Measurements from ENCODE around the gene GINS2. TPM values are rescaled to one million over a fixed set of nuclear protein-coding genes. Genes with fewer than 3 reads are reported as not detected.

The GINS2 gene
- total RNA-seq, 1 experiment from 2014 or later: 38.0 TPM

DNA sequence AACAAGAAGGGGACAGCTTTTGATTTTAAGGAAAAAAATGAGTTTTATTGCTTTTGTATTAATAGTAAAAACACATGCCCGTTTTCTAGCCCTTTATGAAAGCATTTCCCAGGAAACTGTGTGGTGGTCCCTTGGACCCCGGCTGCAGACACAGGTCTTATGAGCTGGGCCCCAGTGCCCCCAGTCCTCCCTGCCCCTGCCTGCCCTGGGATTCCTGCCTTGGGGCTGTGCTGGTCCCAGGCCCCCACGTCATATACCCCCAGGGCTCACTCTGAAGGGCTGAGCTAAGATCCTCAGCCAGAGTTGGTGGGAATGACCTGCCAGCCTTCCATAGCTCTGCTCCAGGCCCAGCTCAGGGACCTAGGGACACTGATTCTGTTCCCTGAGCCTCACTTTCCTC is 30.8 kb downstream of the GINS2 start:
- Mint-ChIP-seq H3K27ac (no peak overlapping the region), H3K27me3 (ENCODE audit: low read depth) (no peaks in the 10 kb centered on the region), H3K9me3 (no peaks in the 10 kb centered on the region), H3K4me1 (no peaks in the 10 kb centered on the region), H3K4me3 (no peak overlapping the region), H3K36me3 (peaks cover 34% of the 10 kb centered on the region)
- ChIA-PET CTCF (interaction anchor here (0.6 to 1.1 kb wide), 6 partner anchors 16 to 238 kb away, joined by 3 to 4 read pairs (median 3); no protein-coding TSS in a partner anchor), POLR2A (interaction anchor here (0.6 kb wide), 1 partner anchor 32 kb away, joined by 3 read pairs; no protein-coding TSS in a partner anchor)
- TF ChIP-seq SMAD4 (CRISPR knock-in tag; IDR thresholded peaks at IDR 0.05) (no peak), JUN (CRISPR knock-in tag; IDR thresholded peaks at IDR 0.05) (no peak), ZNF396 (CRISPR knock-in tag; IDR thresholded peaks at IDR 0.05; ENCODE audit: borderline replicate concordance) (no peak), JAZF1 (CRISPR knock-in tag; IDR thresholded peaks at IDR 0.05) (no peak), ZNF121 (CRISPR knock-in tag; IDR thresholded peaks at IDR 0.05) (no peak), FOXJ3 (CRISPR knock-in tag; IDR thresholded peaks at IDR 0.05; ENCODE audit: borderline replicate concordance) (no peak), ZBTB21 (CRISPR knock-in tag; IDR thresholded peaks at IDR 0.05; ENCODE audit: borderline replicate concordance) (no peak)
- TF ChIP-seq, protein P1, sequence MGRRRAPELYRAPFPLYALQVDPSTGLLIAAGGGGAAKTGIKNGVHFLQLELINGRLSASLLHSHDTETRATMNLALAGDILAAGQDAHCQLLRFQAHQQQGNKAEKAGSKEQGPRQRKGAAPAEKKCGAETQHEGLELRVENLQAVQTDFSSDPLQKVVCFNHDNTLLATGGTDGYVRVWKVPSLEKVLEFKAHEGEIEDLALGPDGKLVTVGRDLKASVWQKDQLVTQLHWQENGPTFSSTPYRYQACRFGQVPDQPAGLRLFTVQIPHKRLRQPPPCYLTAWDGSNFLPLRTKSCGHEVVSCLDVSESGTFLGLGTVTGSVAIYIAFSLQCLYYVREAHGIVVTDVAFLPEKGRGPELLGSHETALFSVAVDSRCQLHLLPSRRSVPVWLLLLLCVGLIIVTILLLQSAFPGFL (CRISPR knock-in tag; IDR thresholded peaks at IDR 0.05; ENCODE audit: borderline replicate concordance): no peak
- TF ChIP-seq, protein P2, sequence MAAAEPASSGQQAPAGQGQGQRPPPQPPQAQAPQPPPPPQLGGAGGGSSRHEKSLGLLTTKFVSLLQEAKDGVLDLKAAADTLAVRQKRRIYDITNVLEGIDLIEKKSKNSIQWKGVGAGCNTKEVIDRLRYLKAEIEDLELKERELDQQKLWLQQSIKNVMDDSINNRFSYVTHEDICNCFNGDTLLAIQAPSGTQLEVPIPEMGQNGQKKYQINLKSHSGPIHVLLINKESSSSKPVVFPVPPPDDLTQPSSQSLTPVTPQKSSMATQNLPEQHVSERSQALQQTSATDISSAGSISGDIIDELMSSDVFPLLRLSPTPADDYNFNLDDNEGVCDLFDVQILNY (CRISPR knock-in tag; IDR thresholded peaks at IDR 0.05): no peak
- TF ChIP-seq, protein P3, sequence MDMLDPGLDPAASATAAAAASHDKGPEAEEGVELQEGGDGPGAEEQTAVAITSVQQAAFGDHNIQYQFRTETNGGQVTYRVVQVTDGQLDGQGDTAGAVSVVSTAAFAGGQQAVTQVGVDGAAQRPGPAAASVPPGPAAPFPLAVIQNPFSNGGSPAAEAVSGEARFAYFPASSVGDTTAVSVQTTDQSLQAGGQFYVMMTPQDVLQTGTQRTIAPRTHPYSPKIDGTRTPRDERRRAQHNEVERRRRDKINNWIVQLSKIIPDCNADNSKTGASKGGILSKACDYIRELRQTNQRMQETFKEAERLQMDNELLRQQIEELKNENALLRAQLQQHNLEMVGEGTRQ (CRISPR knock-in tag; IDR thresholded peaks at IDR 0.05): no peak
- TF ChIP-seq, protein P4, sequence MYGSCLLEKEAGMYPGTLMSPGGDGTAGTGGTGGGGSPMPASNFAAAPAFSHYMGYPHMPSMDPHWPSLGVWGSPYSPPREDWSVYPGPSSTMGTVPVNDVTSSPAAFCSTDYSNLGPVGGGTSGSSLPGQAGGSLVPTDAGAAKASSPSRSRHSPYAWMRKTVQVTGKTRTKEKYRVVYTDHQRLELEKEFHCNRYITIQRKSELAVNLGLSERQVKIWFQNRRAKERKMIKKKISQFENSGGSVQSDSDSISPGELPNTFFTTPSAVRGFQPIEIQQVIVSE (CRISPR knock-in tag; IDR thresholded peaks at IDR 0.05; ENCODE audit: borderline replicate concordance): no peak
- TF ChIP-seq, protein P5, sequence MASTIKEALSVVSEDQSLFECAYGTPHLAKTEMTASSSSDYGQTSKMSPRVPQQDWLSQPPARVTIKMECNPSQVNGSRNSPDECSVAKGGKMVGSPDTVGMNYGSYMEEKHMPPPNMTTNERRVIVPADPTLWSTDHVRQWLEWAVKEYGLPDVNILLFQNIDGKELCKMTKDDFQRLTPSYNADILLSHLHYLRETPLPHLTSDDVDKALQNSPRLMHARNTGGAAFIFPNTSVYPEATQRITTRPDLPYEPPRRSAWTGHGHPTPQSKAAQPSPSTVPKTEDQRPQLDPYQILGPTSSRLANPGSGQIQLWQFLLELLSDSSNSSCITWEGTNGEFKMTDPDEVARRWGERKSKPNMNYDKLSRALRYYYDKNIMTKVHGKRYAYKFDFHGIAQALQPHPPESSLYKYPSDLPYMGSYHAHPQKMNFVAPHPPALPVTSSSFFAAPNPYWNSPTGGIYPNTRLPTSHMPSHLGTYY (CRISPR knock-in tag; IDR thresholded peaks at IDR 0.05): no peak
- TF ChIP-seq, protein P6, sequence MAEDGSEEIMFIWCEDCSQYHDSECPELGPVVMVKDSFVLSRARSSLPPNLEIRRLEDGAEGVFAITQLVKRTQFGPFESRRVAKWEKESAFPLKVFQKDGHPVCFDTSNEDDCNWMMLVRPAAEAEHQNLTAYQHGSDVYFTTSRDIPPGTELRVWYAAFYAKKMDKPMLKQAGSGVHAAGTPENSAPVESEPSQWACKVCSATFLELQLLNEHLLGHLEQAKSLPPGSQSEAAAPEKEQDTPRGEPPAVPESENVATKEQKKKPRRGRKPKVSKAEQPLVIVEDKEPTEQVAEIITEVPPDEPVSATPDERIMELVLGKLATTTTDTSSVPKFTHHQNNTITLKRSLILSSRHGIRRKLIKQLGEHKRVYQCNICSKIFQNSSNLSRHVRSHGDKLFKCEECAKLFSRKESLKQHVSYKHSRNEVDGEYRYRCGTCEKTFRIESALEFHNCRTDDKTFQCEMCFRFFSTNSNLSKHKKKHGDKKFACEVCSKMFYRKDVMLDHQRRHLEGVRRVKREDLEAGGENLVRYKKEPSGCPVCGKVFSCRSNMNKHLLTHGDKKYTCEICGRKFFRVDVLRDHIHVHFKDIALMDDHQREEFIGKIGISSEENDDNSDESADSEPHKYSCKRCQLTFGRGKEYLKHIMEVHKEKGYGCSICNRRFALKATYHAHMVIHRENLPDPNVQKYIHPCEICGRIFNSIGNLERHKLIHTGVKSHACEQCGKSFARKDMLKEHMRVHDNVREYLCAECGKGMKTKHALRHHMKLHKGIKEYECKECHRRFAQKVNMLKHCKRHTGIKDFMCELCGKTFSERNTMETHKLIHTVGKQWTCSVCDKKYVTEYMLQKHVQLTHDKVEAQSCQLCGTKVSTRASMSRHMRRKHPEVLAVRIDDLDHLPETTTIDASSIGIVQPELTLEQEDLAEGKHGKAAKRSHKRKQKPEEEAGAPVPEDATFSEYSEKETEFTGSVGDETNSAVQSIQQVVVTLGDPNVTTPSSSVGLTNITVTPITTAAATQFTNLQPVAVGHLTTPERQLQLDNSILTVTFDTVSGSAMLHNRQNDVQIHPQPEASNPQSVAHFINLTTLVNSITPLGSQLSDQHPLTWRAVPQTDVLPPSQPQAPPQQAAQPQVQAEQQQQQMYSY (CRISPR knock-in tag; IDR thresholded peaks at IDR 0.05): no peak
- TF ChIP-seq, protein P7, sequence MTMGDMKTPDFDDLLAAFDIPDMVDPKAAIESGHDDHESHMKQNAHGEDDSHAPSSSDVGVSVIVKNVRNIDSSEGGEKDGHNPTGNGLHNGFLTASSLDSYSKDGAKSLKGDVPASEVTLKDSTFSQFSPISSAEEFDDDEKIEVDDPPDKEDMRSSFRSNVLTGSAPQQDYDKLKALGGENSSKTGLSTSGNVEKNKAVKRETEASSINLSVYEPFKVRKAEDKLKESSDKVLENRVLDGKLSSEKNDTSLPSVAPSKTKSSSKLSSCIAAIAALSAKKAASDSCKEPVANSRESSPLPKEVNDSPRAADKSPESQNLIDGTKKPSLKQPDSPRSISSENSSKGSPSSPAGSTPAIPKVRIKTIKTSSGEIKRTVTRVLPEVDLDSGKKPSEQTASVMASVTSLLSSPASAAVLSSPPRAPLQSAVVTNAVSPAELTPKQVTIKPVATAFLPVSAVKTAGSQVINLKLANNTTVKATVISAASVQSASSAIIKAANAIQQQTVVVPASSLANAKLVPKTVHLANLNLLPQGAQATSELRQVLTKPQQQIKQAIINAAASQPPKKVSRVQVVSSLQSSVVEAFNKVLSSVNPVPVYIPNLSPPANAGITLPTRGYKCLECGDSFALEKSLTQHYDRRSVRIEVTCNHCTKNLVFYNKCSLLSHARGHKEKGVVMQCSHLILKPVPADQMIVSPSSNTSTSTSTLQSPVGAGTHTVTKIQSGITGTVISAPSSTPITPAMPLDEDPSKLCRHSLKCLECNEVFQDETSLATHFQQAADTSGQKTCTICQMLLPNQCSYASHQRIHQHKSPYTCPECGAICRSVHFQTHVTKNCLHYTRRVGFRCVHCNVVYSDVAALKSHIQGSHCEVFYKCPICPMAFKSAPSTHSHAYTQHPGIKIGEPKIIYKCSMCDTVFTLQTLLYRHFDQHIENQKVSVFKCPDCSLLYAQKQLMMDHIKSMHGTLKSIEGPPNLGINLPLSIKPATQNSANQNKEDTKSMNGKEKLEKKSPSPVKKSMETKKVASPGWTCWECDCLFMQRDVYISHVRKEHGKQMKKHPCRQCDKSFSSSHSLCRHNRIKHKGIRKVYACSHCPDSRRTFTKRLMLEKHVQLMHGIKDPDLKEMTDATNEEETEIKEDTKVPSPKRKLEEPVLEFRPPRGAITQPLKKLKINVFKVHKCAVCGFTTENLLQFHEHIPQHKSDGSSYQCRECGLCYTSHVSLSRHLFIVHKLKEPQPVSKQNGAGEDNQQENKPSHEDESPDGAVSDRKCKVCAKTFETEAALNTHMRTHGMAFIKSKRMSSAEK (CRISPR knock-in tag; IDR thresholded peaks at IDR 0.05; ENCODE audit: borderline replicate concordance): no peak
- no peak for ATAC-seq
- no peak for DNase-seq (ENCODE audit: low spot score)
